Keratinocyte (primary cell): Measurements from ENCODE around the gene LRBA. TPM values are rescaled to one million over a fixed set of nuclear protein-coding genes. Genes with fewer than 3 reads are reported as not detected.

Experiments
- DNase-seq: peaks from one replicate; pipeline ENCODE4 v3.0.0-alpha.2; 2011; ENCODE audit warnings: low read depth, missing footprints, low spot score
- FAIRE-seq: peaks from 2 replicates; lab custom pipeline; 2011; peaks lifted over from hg19 to GRCh38; lab: Jason Lieb, UNC
- H2AFZ ChIP-seq: 2 replicates; pipeline ENCODE4 v1.6.0; 2012; ENCODE audit warnings: low read length, control low read depth, inconsistent platforms; ENCODE audit not compliant: control insufficient read depth
- H3K27ac ChIP-seq: 2 replicates; pipeline ENCODE4 v1.5.1; 2011; ENCODE audit warnings: low read length; ENCODE audit not compliant: control insufficient read depth, insufficient read depth
- H3K27me3 ChIP-seq: 3 replicates; pipeline ENCODE4 v1.6.0; 2011; ENCODE audit warnings: low read length; ENCODE audit not compliant: control insufficient read depth, insufficient read depth; ENCODE audit errors: extremely low read depth
- H3K36me3 ChIP-seq, 2 experiments: 2 replicates in 1 of 2; 3 replicates in 1 of 2; pipeline ENCODE4 v1.5.1; 2011; ENCODE audit warnings: low read length in 2 of 2, mild to moderate bottlenecking in 1 of 2; ENCODE audit not compliant: control insufficient read depth in 2 of 2, insufficient read depth in 2 of 2; ENCODE audit errors: extremely low read depth in 1 of 2
- H3K4me1 ChIP-seq: 3 replicates; pipeline ENCODE4 v1.5.1; 2011; ENCODE audit warnings: low read length; ENCODE audit not compliant: control insufficient read depth, insufficient read depth; ENCODE audit errors: extremely low read depth
- H3K4me2 ChIP-seq: 3 replicates; pipeline ENCODE4 v1.6.0; 2011; ENCODE audit warnings: low read depth, low read length; ENCODE audit not compliant: control insufficient read depth, insufficient read depth; ENCODE audit errors: extremely low read depth
- H3K4me3 ChIP-seq, 3 experiments: fragments of 200-600 bp in 1 of 3; sonication (generic) in 1 of 3; 2 replicates in 2 of 3; 3 replicates in 1 of 3; pipeline ENCODE4 v1.5.1; 2011 to 2016; ENCODE audit warnings: low read length in 3 of 3, mild to moderate bottlenecking in 3 of 3, control low read depth in 2 of 3, inconsistent platforms in 1 of 3, low read depth in 1 of 3, mixed read lengths in 1 of 3, mixed run types in 1 of 3, moderate library complexity in 1 of 3; ENCODE audit not compliant: control insufficient read depth in 2 of 3, insufficient read depth in 2 of 3; ENCODE audit errors: extremely low read depth in 1 of 3
- H3K79me2 ChIP-seq: 2 replicates; pipeline ENCODE4 v1.6.0; 2012; ENCODE audit warnings: low read length; ENCODE audit not compliant: control insufficient read depth, insufficient read depth
- H3K9ac ChIP-seq: 3 replicates; pipeline ENCODE4 v1.6.0; 2011; ENCODE audit warnings: low read length; ENCODE audit not compliant: control insufficient read depth, insufficient read depth; ENCODE audit errors: extremely low read depth
- H3K9me1 ChIP-seq: 3 replicates; pipeline ENCODE4 v1.6.0; 2011; ENCODE audit warnings: low read length; ENCODE audit not compliant: control insufficient read depth, insufficient read depth; ENCODE audit errors: extremely low read depth
- H3K9me3 ChIP-seq: 2 replicates; pipeline ENCODE4 v1.5.1; 2012; ENCODE audit warnings: low read depth, low read length; ENCODE audit not compliant: control insufficient read depth
- H4K20me1 ChIP-seq: 3 replicates; pipeline ENCODE4 v1.6.0; 2011; ENCODE audit warnings: low read length; ENCODE audit not compliant: control insufficient read depth, insufficient read depth; ENCODE audit errors: extremely low read depth
- EZH2 ChIP-seq: IDR thresholded peaks from one replicate; pipeline ENCODE4 v1.6.1; 2012; ENCODE audit warnings: inconsistent platforms, mild to moderate bottlenecking, low read length, moderate library complexity
- dilution Hi-C: fragments of 300-500 bp; cut with MboI; formaldehyde crosslinking; loops from one replicate; pipeline ENCODE4 v1.7.0; 2020; ENCODE audit warnings: low sequenced_read_pairs; ENCODE audit not compliant: extremely low pct_ligation_motif_present
- polyA plus RNA-seq, 5 experiments: library from polyadenylated mRNA; depleted of rRNA in 3 of 5; stranded (reverse) in 3 of 5; stranded (forward) in 1 of 5; unstranded in 1 of 5; fragments of >200 nt; gene quantifications; 1 replicate in 1 of 5; 2 replicates in 3 of 5; 3 replicates in 1 of 5; pipeline versions ENCODE4 v1.2.1 to v1.2.3, GENCODE V29; 2011 to 2012; ENCODE audit warnings: missing spikeins in 2 of 5, low read depth in 1 of 5, low replicate concordance in 1 of 5
- TF ChIP-seq, protein P1 (sequence below), 3 experiments: IDR thresholded peaks in 1 of 3; conservative IDR thresholded peaks in 1 of 3; optimal IDR thresholded peaks in 1 of 3; 2 replicates in 2 of 3; 3 replicates in 1 of 3; pipeline versions ENCODE3 to v1.5.1; 2011; ENCODE audit warnings: low read length in 3 of 3, mild to moderate bottlenecking in 3 of 3, moderate library complexity in 2 of 3, control low read depth in 1 of 3, inconsistent platforms in 1 of 3; ENCODE audit not compliant: insufficient read depth in 2 of 3; ENCODE audit errors: extremely low read depth in 1 of 3

LRBA gene
- polyA plus RNA-seq, 1 donor (not counting 4 experiments of a cell fraction or from before 2014, with no cell fraction given) = 35.6 TPM

DNA sequence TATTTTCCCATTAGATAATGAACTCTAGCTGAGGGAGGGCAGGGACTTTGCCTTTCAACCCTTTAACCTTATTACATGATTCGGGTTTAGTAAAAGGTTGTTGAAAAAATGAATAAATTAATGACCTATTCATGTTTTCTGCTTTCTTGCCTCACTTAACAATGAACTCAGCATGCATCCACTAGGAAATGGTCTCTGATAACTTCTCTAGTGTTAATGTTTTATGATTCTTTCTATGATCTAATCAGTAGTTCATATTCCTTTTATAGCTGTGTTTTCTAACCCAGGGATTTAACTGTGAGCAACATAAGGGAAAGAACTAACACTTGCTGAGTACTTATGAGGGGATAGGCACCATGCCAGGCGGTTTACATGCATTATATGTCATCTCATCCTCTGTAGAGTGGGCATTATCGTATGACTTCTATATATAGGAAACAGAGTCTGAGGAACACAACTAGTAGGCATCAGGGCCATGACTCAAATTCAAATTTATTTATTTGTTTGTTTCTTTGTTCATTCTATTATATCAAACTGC is 669.8 kb downstream of the LRBA start:
- Histone ChIP-seq H3K4me1 (peaks cover 15% of the 10 kb centered on the region), H2AFZ (no peak overlapping the region), H3K9me3 (no peaks in the 10 kb centered on the region), H4K20me1 (no peaks in the 10 kb centered on the region), H3K9ac (no peak overlapping the region), H3K27me3 (no peaks in the 10 kb centered on the region), H3K36me3 (no peaks in the 10 kb centered on the region), H3K27ac (no peak overlapping the region), H3K9me1 (no peaks in the 10 kb centered on the region), H3K4me3 (no peak overlapping the region), H3K79me2 (no peaks in the 10 kb centered on the region), H3K4me2 (no peak overlapping the region)
- FAIRE-seq = no peak
- TF ChIP-seq, protein P1, sequence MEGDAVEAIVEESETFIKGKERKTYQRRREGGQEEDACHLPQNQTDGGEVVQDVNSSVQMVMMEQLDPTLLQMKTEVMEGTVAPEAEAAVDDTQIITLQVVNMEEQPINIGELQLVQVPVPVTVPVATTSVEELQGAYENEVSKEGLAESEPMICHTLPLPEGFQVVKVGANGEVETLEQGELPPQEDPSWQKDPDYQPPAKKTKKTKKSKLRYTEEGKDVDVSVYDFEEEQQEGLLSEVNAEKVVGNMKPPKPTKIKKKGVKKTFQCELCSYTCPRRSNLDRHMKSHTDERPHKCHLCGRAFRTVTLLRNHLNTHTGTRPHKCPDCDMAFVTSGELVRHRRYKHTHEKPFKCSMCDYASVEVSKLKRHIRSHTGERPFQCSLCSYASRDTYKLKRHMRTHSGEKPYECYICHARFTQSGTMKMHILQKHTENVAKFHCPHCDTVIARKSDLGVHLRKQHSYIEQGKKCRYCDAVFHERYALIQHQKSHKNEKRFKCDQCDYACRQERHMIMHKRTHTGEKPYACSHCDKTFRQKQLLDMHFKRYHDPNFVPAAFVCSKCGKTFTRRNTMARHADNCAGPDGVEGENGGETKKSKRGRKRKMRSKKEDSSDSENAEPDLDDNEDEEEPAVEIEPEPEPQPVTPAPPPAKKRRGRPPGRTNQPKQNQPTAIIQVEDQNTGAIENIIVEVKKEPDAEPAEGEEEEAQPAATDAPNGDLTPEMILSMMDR (optimal IDR thresholded peaks at IDR 0.05 in 1 of 3, IDR thresholded peaks at IDR 0.05 in 1 of 3, conservative IDR thresholded peaks at IDR 0.05 in 1 of 3; ENCODE audit: extremely low read depth in 1 of 3, insufficient read depth in 2 of 3, low read length in 3 of 3) = no peak
- no peak for TF ChIP-seq EZH2
- dilution Hi-C loops = no loop called here
- no peak for DNase-seq

DNA sequence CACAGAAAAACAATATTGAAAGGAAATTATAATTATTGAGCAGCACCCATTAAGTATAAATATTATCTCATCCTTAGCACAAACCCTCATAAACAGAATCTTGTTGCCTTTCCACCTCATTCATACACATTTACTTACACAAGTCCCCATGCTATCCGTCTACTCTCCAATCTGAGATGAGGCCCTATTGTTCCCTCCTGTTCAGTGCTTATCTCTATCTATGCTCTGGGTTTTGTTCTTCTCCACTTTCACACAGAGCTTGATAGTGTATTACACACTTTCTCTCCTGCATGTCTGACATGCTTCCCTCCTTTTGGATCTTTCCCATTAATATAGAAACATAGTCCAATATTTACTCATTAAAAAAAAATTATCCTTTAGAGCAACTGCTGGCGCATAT is 671.3 kb downstream of the LRBA start:
- no peaks in the 10 kb centered on the region for H3K79me2 ChIP-seq
- no peaks in the 10 kb centered on the region for H4K20me1 ChIP-seq
- no peak for FAIRE-seq
- H3K4me3 ChIP-seq = no peak overlapping the region
- no peaks in the 10 kb centered on the region for H3K9me3 ChIP-seq
- TF ChIP-seq, protein P1 (optimal IDR thresholded peaks at IDR 0.05 in 1 of 3, IDR thresholded peaks at IDR 0.05 in 1 of 3, conservative IDR thresholded peaks at IDR 0.05 in 1 of 3; ENCODE audit: extremely low read depth in 1 of 3, insufficient read depth in 2 of 3, low read length in 3 of 3) = no peak
- no peak for TF ChIP-seq EZH2
- no peak overlapping the region for H2AFZ ChIP-seq
- no peaks in the 10 kb centered on the region for H3K36me3 ChIP-seq
- H3K27ac ChIP-seq = no peak overlapping the region
- DNase-seq = no peak
- peaks cover 15% of the 10 kb centered on the region for H3K4me1 ChIP-seq
- H3K9ac ChIP-seq = no peak overlapping the region
- H3K9me1 ChIP-seq = no peaks in the 10 kb centered on the region
- dilution Hi-C loops = no loop called here
- no peak overlapping the region for H3K4me2 ChIP-seq
- no peaks in the 10 kb centered on the region for H3K27me3 ChIP-seq
